ENCODE data around the gene PPP6R2.

PPP6R2 gene

GRCh38 chr22:50315289-50316113 is 27.6 kb upstream of the PPP6R2 start:
- Histone ChIP-seq H3K36me3 (no peaks in the 10 kb centered on the region), H3K27ac (no peak overlapping the region), H3K9me3 (ENCODE audit: severe bottlenecking) (no peaks in the 10 kb centered on the region), H3K4me3 (ENCODE audit: low read depth, low read length) (no peak overlapping the region), H3K27me3 (ENCODE audit: insufficient read depth, low read depth, severe bottlenecking) (no peaks in the 10 kb centered on the region)
- TF ChIP-seq, protein P1, sequence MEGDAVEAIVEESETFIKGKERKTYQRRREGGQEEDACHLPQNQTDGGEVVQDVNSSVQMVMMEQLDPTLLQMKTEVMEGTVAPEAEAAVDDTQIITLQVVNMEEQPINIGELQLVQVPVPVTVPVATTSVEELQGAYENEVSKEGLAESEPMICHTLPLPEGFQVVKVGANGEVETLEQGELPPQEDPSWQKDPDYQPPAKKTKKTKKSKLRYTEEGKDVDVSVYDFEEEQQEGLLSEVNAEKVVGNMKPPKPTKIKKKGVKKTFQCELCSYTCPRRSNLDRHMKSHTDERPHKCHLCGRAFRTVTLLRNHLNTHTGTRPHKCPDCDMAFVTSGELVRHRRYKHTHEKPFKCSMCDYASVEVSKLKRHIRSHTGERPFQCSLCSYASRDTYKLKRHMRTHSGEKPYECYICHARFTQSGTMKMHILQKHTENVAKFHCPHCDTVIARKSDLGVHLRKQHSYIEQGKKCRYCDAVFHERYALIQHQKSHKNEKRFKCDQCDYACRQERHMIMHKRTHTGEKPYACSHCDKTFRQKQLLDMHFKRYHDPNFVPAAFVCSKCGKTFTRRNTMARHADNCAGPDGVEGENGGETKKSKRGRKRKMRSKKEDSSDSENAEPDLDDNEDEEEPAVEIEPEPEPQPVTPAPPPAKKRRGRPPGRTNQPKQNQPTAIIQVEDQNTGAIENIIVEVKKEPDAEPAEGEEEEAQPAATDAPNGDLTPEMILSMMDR (IDR thresholded peaks at IDR 0.05; ENCODE audit: low read depth, low read length) = no peak
- DNase-seq = no peak

DNA sequence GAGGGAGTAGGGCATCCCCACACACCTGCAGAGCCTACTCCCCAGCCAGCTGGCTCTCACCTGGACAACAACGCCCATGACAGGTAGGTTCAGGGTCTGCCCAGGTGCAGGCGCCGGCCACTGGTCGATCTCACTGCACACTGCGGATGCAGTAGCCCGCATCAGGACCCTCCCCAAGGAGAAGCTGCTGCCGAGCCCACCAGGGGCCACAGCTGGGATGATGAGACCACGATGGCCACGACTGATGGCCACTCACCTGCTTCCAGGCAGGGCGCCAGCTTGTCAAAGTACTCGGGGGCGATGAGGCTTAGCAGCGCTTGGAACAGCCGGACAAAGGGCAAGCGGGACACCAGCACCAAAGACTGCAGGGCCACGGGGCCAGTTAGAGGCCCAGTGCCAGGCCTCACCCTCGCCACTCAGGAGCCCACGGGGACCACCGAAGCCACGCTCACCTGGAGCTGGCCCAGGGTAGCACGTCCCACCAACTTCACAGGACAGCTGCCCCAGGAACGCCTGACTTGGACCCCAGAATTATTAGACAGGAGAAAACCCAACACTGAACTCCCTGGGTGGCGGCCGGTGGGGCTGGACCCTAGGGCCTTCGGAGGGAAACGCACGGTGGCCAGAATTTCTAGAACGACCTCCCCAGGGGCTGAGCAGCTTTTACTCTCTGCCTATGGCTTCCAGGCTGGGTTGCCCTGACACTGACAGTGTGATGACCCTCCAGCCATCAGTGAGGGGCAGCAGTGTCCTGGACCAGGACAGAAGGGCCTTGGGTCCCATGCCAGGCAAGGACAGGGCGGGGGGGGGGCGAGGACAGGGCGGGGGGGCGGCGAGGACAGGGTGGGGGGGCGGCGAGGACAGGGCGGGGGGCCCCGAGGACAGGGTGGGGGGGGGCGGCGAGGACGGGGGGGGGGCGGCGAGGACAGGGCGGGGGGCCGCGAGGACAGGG is 26.7 kb upstream of the PPP6R2 start:
- no peaks in the 10 kb centered on the region for H3K9me3 ChIP-seq (ENCODE audit: severe bottlenecking)
- DNase-seq = no peak
- no peaks in the 10 kb centered on the region for H3K36me3 ChIP-seq
- no peak overlapping the region for H3K27ac ChIP-seq
- no peak overlapping the region for H3K4me3 ChIP-seq (ENCODE audit: low read depth, low read length)
- TF ChIP-seq, protein P1 (IDR thresholded peaks at IDR 0.05; ENCODE audit: low read depth, low read length) = no peak
- H3K27me3 ChIP-seq (ENCODE audit: insufficient read depth, low read depth, severe bottlenecking) = no peaks in the 10 kb centered on the region

DNA sequence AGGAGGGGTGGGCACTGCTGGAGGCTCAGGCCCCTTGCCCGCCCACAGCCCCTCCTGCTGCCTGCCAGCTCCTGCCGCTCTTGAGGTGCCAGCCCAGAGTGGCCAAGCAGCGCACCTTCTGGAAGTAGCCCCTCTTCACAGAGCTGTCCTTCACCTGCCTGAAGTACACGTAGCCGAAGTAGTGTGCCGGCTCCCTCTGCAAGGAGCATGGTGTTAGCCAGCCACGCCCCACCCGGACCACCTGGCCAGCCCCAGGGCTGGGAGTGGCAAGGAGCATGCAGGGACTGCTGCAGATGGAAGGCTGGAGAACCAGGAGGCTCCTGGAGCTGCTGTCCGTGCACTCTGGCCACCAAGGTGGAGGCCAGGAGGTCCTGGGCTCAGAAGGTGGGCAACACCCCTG is 25.9 kb upstream of the PPP6R2 start:
- H3K36me3 ChIP-seq = no peaks in the 10 kb centered on the region
- TF ChIP-seq, protein P1 (IDR thresholded peaks at IDR 0.05; ENCODE audit: low read depth, low read length) = no peak
- H3K27me3 ChIP-seq (ENCODE audit: insufficient read depth, low read depth, severe bottlenecking) = no peaks in the 10 kb centered on the region
- H3K4me3 ChIP-seq (ENCODE audit: low read depth, low read length) = no peak overlapping the region
- H3K27ac ChIP-seq = no peak overlapping the region
- no peaks in the 10 kb centered on the region for H3K9me3 ChIP-seq (ENCODE audit: severe bottlenecking)
- no peak for DNase-seq

DNA sequence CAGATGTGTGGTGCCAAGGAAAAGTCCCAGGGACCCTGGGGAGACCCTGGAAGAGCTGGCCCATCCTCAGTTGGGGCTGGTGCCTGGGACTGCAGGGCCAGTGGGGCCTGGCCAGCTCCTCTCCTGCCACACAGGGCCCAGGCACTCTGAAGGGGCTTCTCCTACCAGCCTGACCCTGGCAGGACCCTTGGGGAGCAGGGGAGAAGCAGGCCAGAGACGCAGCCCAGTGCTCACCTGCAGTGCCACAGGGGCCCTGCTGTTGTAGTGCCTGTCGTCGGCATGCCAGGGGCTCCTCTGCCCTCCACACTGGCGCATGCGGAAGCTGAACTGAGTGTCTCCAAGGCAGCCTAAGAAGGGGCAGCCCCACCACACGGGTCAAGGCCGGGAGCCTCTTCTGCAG is 25.5 kb upstream of the PPP6R2 start:
- no peaks in the 10 kb centered on the region for H3K27me3 ChIP-seq (ENCODE audit: insufficient read depth, low read depth, severe bottlenecking)
- H3K4me3 ChIP-seq (ENCODE audit: low read depth, low read length) = no peak overlapping the region
- TF ChIP-seq, protein P1 (IDR thresholded peaks at IDR 0.05; ENCODE audit: low read depth, low read length) = no peak
- no peak overlapping the region for H3K27ac ChIP-seq
- H3K36me3 ChIP-seq = no peaks in the 10 kb centered on the region
- H3K9me3 ChIP-seq (ENCODE audit: severe bottlenecking) = no peaks in the 10 kb centered on the region
- DNase-seq = no peak

- H3K36me3 ChIP-seq = no peaks in the 10 kb centered on the region
- no peaks in the 10 kb centered on the region for H3K9me3 ChIP-seq (ENCODE audit: severe bottlenecking)
- no peak overlapping the region for H3K4me3 ChIP-seq (ENCODE audit: low read depth, low read length)
- DNase-seq = no peak
- H3K27ac ChIP-seq = no peak overlapping the region
- no peaks in the 10 kb centered on the region for H3K27me3 ChIP-seq (ENCODE audit: insufficient read depth, low read depth, severe bottlenecking)
- TF ChIP-seq, protein P1 (IDR thresholded peaks at IDR 0.05; ENCODE audit: low read depth, low read length) = no peak
Measured at GRCh38 chr22:50318356-50318697, 24.8 kb upstream of the PPP6R2 start.

All from WERI-Rb-1 (cell line).